Measurements from ENCODE around the gene KRTAP20-4.

KRTAP20-4 gene

DNA sequence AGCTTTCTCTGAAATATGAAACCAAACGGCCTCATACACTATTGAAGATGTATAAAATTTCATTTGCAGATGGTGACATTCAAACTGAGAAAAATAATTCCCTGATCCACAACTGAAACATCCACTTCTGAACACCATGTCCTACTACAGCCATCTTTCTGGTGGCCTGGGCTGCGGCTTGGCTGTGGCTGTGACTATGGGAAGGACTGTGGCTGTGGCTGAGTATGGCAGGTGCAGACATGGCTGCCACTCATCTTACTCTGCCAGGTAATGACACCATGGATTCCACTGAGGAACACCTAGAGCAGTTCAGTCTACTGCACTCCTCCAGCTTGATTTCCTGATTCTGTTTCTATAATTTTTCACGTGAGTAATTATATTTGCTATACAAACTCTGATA is at the start of gene KRTAP20-4:
Gene KRTAP20-4 (plus strand): TSS at position 106 of the 400 bp plus-strand sequence.
- no peak for DNase-seq (ENCODE audit: low read depth, low spot score)

DNA sequence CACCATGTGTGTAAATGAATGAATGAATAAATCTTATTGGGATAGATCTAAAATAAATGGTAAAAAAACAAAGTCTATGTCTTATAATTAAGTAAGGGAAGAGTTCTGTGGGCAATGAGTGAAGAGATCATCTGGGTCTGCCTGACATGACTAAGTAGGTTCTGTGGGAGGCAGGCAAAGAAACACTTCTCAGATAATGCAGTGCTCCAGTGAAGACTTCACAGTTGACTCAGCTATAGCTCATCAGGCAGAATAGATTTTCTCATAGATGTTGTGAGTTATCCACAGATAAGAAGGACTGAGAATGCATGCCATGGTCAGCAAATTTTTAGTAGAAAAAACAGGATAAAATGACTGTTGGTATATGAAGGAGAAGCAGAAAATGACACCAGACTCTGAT is 42.7 kb upstream of the KRTAP20-4 start:
- no peak for DNase-seq (ENCODE audit: low read depth, low spot score)

DNA sequence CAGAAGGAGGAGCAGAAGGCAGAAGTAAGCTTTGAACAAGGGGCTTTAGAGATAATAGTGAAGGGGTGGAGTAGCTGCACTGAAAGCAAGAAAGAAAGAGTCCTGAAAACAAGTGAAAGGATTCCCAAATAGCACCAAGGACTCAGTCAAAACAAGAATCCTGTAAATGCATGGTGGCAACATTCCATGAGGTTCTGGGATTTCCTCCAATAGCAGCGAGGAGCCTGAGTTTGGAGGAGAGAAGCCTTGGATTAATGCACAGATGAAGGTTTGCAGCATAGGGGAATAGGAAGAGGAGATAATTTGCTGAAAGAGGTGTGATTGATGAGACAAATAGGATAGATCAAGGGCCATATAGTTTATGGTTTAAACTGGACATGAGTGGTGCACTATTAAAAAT is 41.1 kb upstream of the KRTAP20-4 start:
- no peak for DNase-seq (ENCODE audit: low read depth, low spot score)

DNA sequence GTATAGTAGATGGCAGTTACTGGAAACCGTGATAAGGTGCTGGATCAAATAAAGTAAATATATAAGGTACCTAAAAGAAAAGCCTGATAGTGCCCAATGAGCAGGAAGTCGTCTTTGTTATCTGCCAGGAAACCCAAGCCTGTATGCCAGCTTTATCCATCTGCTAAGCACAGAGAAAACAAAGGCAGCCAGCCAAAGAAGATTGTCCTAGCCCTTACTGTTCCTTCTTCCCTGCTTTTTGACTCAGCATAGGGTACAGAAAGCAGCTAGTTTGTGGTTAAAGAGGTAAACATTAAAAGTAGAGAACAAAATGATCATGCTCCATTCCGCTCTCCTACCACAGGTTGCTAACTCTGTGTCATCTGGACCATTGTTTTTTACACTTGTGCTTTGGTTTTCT is 40.3 kb upstream of the KRTAP20-4 start:
- no peak for DNase-seq (ENCODE audit: low read depth, low spot score)

DNA sequence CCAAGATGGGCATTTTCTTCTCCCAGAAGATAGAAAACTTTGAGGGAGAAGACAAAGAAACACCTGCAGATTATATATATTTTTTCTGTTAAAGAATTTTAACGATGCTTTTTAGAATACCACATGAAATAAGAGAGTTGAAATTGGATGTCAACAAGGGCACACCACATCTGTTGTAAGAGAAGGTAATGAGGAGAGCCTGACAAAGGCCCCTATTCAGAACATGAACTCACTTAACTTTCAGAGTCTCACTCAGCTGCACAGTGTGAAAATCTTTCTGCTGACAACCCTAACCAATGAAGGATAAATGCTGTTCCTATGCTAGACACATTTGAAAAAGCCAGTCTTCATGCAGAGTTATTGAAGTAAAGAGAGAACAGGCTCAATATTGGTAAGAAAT is 37.6 kb upstream of the KRTAP20-4 start:
- DNase-seq (ENCODE audit: low read depth, low spot score) = no peak

DNA sequence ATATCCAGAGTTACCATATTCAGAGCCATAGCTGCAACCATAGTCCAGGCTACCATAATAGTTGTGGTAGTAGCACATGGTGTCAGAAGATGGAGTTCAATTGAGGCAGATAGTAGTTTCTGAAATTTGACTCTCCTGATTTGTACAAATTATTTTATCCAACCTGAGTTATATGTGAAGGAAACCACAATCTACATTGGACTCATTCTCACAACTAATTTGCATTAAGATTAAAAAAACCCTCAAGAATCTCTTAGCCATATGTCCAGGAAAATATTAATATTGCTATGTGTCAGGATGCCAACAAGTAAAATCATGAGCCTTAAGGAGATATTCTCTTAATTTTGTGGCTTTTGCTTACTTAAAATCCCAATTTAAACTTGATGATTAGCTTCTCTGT is 30.1 kb upstream of the KRTAP20-4 start, which contains the start of gene KRTAP22-2:
Gene KRTAP22-2 (minus strand): TSS at position 101 of the 400 bp plus-strand sequence.
- no peak for DNase-seq (ENCODE audit: low read depth, low spot score)

DNA sequence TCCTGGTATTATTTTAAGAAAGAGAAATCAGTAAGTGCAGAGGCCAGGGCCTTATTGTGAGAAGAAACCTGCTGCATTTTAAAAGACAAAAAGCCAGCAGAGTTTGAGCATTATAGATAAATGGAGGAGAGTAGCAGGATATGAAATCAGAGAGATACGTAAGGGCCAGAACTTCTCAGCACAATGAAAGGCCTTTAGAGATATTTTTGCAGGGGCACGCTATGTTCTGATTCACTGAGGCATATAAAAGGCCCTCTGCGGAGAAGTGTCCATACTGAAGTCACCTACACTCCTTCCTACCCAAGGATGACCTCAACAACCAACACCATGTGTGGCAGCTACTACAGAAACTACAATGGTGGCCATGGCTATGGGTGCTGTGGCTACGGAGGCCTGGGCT is 28.3 kb upstream of the KRTAP20-4 start, which contains the start of gene KRTAP6-3:
Gene KRTAP6-3 (plus strand): TSS at position 301 of the 400 bp plus-strand sequence. CDS start 6 bp downstream, at position 307.
- no peak for DNase-seq (ENCODE audit: low read depth, low spot score)

DNA sequence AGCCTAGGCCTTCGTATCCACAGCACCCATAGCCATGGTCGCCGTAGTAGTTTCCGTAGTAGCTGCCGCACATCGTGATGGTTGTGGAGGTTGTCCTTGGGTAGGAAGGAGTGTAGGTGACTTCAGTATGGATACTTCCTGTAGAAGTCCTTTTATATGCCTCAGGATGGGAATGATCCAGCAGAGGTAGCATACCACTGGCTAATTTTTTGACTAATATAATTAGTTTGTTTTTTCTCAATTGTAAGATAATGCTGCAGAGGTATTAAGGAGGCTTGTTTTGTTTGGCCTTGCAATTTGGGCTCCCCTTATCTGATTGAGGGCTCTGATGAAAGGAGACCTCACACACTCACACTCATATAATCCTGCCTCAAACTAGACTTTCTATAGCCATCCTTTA is 21.6 kb upstream of the KRTAP20-4 start, which contains the start of gene KRTAP6-2:
Gene KRTAP6-2 (minus strand): TSS at position 101 of the 400 bp plus-strand sequence. CDS start 28 bp downstream, at position 73.
- no peak for DNase-seq (ENCODE audit: low read depth, low spot score)

DNA sequence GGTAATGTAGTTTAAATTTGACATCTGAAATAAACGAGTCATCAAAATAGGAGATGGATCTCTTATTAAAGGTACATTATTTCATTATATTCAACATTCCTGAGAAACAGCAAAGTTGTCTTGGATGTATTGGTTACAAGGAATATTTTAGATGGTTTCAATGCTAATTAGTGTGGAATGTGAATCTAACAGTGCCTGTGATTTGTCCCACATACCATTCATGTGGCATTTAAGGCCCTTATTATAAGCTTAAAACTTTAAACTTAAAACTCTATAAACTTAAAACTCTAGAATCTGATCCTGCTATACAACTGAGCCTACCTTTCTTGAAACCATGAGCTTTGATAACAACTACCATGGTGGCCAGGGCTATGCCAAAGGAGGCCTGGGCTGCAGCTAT is 19.6 kb upstream of the KRTAP20-4 start, which contains the start of gene KRTAP22-1:
Gene KRTAP22-1 (plus strand): TSS at position 301 of the 400 bp plus-strand sequence.
- no peak for DNase-seq (ENCODE audit: low read depth, low spot score)

DNA sequence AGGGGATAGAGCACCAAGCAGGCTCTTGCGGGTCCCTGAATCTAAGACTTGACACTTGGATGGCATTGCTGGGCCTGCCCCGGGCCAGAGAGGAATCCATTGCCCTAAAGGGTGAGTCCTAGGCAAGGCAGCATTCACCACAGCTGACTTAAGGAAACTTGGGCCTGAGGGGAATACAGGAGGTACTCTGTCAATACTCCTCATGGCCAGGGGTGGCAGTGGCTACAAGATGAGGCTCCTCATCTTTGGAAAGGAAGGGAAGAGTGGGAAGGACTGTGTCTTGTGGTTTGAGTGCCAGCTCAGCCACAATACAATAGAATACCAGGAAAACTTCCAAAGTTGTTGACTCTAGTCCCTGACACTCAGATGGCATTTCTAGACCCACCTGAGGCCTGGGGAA is 14.5 kb upstream of the KRTAP20-4 start:
- DNase-seq (ENCODE audit: low read depth, low spot score) = no peak

DNA sequence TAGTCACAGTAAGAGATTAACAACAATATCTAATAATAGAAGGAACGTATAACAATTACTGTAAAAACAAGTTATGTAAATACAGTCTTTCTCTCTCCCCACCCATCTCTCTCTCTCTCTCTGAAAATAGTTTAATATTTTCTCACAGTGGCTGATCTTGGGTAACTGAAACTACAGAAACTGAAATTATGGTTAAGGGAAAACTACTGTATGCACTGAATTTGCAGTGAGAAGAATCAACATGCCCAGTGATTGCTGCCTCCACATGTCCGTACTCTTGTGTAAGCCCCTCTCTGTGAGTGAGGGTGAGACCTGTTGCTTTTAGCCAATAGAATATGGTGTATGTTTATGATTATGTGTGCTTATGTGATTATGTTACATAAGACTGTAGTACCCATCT is 8.3 kb upstream of the KRTAP20-4 start:
- no peak for DNase-seq (ENCODE audit: low read depth, low spot score)

DNA sequence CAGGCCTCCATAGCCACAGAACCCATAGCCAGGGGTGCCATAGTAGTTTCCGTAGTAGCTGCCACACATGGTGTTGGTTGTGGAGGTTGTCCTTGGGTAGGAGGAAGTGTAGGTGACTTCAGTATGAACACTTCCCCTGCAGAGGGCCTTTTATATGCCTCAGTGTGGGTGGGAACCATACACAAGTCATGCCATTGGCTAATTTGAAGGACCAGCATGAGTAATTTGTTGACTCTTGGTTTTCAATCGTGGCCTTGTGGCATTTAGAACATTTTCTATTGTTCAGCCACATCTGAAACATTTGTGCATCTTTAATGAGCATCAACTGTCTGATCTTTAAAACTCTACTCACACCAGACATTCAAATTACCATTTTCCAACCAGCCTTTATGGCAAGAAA is 6.6 kb upstream of the KRTAP20-4 start, which contains the start of gene KRTAP6-1:
Gene KRTAP6-1 (minus strand): TSS at position 95 of the 400 bp plus-strand sequence. CDS start 26 bp downstream, at position 69.
- DNase-seq (ENCODE audit: low read depth, low spot score) = no peak

DNA sequence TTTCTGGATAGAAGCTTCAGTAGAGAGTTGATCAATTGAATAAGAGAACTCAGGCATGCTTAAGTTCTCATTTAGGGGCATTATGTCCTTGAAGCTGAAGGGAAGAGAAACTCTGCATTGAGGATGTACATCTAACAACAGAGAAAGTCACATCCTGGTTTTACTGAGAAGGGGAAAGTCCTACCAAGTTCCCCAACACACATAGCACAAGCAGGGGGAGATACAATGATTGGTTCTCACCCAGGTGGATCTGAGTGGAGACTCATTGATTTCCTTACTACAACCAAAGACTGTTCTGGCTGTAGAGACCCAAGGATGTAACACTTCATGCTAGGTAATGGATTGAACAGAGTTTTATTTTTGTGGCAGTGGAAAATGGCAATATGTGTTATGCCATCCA is 5.2 kb upstream of the KRTAP20-4 start:
- DNase-seq (ENCODE audit: low read depth, low spot score) = no peak

DNA sequence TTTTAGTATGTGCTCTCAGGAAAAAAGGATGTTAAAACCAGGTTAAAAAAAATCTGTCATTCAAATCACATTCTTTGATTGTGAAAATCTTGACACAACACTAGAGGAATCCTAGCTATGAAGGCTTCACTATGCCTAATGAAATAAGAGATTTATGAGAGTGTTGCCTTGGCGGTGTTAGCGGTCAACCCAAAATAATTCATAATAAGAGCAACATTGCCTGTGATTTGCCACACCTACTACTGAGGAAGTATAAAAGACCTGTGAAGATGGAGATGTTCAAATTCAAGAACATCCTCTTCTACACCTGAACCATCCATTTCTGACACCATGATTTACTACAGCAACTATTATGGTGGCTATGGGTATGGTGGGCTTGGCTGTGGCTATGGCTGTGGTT is 4.3 kb upstream of the KRTAP20-4 start, which contains the start of gene KRTAP20-1:
Gene KRTAP20-1 (plus strand): TSS at position 301 of the 400 bp plus-strand sequence. CDS start 30 bp downstream, at position 331.
- DNase-seq (ENCODE audit: low read depth, low spot score) = no peak

DNA sequence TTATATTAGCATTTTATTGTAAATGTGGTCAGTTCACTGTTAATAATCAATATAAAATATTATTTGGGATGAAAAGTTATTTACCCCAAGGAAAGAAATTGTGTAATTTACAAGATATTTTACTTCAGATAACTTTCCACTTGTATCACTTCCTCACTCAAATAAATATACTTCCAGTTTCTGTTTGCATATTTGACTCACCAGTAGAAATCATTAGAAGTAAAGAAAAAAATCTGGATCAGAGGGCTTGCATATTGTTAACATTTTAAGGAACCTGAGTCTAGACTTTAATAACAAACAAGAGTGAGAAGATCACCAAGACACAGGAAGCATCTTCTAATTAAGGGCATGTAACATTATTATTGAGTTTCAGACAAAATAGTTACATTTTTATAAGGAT is 347 bp upstream of the KRTAP20-4 start:
- DNase-seq (ENCODE audit: low read depth, low spot score) = no peak

DNA sequence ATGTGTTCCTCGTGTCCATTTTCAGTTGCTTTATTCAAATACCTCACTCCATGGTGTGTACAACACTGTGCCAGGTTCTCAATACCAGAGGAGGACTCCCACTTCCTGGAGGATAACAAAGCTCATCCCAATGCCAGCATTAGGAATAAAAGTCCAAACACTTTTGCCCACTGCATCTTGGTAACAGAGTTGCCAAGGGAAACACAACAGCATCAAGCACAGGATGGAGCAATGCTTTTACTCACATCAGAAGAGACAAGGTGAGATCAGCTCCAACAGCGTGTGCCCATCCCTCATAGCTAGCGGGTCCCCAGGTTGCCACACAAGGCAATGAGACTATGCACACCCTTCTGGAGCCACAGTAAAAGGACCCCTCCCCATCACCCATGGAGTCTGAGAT is 2.9 kb downstream of the KRTAP20-4 start:
- DNase-seq (ENCODE audit: low read depth, low spot score) = no peak

DNA sequence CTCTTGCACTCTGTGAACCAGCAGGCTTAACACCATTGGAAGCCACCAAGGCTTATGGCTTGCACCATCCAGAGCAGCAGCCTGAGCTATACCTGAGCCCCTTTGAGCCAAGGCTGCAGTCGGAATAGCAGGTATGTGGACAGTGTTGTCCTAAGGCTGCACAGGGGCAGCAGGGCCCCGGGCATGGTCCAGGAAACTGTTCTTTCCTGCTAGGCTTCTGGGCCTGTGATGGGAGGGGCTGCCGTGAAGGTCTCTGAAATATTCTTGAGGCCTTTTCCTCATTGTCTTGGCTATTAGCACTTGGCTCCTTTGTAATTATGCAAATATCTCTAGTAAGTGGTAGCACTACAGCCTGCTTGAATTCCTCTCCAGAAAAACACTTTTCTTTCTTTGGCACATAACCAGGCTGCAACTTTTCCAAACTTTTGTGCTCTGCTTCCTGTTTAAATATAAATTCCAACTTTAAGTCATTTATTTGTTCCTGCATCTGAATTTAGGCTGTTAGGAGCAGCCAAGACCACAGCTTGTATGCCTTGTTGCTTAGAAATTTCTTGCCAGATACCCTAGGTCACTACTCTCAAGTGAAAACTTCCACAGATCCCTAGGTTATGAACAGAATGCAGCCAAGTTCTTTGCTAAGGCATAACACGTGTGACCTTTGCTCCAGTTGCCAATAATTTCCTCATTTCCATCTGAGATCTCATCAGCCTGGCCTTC is 5.2 kb downstream of the KRTAP20-4 start:
- DNase-seq (ENCODE audit: low read depth, low spot score) = no peak

DNA sequence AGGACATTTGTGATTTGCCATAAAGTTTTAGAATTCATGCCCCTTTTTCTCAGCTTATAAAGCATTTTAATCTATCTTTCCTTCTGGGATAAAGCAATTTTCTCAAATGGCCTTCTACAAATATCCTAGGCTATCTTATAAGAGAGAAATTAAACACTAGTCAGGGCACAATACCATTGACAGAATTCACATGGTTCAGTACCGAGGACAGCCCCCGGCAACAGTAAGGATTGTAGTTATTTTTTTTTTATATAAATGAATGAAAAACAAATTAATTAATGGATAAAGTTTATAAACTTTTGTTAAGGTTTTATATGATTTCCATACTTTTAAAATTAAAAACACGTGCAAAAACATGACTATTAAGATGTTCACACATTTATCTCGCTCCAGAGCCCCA is 7.7 kb downstream of the KRTAP20-4 start:
- no peak for DNase-seq (ENCODE audit: low read depth, low spot score)

DNA sequence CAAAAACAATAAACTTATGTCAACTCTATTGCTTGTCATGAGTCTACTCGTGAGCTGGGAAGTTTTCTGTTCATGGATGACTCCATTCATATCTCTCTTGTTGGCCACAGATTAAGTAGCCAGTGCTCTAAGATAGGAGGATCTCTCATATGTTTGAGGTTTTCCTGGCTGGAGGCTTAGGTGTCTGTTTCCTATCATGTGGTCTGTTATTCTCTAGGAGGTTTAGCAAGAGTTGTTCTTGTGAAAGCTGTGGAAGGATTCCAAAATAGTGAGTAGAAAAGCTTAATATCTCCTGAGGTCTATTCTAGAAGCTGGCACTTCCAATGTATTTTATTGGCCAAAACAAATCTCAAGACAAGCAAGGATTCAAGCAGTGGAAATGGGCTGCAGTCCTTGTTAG is 8.8 kb downstream of the KRTAP20-4 start:
- no peak for DNase-seq (ENCODE audit: low read depth, low spot score)

DNA sequence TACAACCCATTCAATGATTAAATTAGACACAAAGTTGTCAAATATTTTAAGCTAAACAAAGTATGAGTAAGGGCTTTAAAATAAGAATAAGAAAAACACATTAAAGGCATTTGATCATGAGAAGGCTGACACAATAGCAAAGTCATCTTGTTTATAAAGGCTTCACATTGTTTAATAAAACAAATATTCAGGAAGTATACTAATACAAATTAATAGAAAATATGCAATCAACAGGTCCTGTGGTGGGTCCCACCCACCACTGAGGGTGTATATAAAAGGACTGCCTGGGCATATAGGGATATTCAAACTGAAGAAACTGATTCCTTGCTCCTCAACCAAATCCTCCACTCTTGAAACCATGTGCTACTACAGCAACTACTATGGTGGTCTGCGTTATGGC is 14.5 kb downstream of the KRTAP20-4 start, which contains the start of gene KRTAP20-2:
Gene KRTAP20-2 (plus strand): TSS at position 301 of the 400 bp plus-strand sequence. CDS start 58 bp downstream, at position 359.
- DNase-seq (ENCODE audit: low read depth, low spot score) = no peak

DNA sequence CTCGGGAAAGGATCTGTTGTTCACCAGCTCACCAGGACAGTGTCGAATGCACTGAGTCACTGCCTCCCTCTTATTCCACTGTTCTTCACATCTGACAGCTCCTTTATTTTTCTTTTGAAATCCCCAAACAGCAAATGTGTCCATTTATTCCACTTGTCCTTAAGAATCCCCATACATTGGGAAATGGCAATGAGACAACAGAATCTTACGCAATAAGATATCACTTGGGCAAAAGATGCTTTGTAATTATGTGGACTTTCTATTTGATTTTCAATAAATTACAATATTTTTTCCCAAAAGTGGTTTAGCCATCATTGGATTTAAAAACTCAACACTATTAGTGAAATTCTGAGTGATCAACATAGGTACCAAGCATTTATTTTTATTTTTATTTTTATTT is 18.3 kb downstream of the KRTAP20-4 start:
- DNase-seq (ENCODE audit: low read depth, low spot score) = no peak

DNA sequence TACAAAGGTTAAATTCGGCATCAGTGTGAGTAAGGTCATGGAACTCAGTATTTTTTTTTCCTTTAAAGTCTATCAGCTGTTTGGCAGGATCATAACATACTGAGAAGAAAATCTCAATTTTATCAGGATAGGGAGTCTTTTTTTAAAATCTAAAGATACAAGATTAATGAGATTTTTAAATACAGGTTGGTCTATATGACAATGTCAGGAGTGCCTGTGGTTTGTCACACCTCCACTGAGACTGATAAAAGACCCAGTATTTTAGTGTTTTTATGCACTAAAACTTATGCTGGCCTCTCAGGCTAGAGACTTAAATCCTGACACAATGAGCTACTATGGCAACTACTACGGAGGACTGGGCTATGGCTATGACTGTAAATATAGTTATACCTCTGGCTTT is 22.1 kb downstream of the KRTAP20-4 start, which contains the start of gene KRTAP20-3:
Gene KRTAP20-3 (plus strand): TSS at position 301 of the 400 bp plus-strand sequence.
- DNase-seq (ENCODE audit: low read depth, low spot score) = no peak

DNA sequence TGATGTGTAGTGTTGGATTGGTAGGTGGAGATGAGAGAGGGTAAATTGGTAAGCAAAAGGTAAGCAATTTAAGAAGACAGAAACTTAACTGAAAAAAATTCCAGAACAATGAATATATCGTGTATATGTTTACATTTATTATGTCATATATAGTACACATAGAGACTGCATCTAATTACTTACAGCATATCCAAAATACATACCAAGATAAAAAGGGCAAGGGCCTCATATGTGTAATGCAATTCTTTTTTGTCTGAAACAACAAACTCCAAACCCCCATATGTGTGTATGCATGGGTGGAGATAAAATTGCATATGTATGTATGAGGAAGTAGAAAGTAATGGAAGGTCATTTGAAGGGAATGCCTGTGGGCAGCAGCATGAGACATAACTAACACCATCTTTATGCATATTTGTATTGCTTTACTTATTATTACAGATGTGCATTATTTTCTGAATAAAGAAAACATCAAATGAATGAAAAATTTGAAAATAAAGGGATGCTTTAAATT is 26.5 kb downstream of the KRTAP20-4 start:
- no peak for DNase-seq (ENCODE audit: low read depth, low spot score)

All from ELF-1 (cell line).